OCI-LY3 (cell line): ENCODE data around the gene MARCHF3.

ENCODE experiments used
- EZH2phosphoT487 ChIP-seq: fragments of 200-600 bp; shearing (Covaris generic); IDR thresholded peaks from 2 replicates; pipeline ENCODE4 v1.6.1; 2018; ENCODE audit warnings: antibody characterized with exemption, mixed run types, low read depth
- TF ChIP-seq, protein P1 (sequence below): fragments of 200-600, 300-600 bp; sonication (generic); IDR thresholded peaks from 2 replicates; pipeline ENCODE4 v1.5.1; 2014; ENCODE audit warnings: antibody characterized with exemption, low read length, low read depth

DNA sequence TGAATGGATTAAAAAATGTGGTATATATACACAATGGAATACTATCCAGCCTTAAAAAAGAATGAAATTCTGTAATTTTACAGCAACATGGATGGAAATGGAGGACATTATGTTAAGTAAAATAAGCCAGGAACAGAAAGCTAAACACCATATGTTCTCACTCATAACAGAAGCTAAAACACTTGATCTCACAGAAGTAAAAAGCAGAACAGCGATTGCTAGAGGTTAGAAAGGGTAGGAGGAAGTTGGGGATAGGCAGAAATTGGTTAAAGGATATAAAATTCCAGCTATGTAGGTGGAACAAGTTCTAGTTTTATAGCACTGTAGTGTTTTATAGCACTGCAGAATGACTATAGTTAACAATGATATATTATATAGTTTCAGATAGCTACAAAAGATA, 15.8 kb downstream of the MARCHF3 start:
- TF ChIP-seq, protein P1, sequence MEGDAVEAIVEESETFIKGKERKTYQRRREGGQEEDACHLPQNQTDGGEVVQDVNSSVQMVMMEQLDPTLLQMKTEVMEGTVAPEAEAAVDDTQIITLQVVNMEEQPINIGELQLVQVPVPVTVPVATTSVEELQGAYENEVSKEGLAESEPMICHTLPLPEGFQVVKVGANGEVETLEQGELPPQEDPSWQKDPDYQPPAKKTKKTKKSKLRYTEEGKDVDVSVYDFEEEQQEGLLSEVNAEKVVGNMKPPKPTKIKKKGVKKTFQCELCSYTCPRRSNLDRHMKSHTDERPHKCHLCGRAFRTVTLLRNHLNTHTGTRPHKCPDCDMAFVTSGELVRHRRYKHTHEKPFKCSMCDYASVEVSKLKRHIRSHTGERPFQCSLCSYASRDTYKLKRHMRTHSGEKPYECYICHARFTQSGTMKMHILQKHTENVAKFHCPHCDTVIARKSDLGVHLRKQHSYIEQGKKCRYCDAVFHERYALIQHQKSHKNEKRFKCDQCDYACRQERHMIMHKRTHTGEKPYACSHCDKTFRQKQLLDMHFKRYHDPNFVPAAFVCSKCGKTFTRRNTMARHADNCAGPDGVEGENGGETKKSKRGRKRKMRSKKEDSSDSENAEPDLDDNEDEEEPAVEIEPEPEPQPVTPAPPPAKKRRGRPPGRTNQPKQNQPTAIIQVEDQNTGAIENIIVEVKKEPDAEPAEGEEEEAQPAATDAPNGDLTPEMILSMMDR, result no peak
- no peak for TF ChIP-seq EZH2phosphoT487
